HepG2 (cell line): ENCODE data around the gene RIPOR3. TPM values are rescaled to one million over a fixed set of nuclear protein-coding genes. Genes with fewer than 3 reads are reported as not detected.

Source experiments
- ARHGAP35 ChIP-seq: sonication (generic); formaldehyde crosslinking; IDR thresholded peaks from 2 replicates; pipeline ENCODE4 v1.9.0; 2022; ENCODE audit warnings: mild to moderate bottlenecking, inconsistent platforms, moderate library complexity, missing genetic modification reagents, borderline replicate concordance
- EED ChIP-seq: sonication (generic); formaldehyde crosslinking; IDR thresholded peaks from 2 replicates; pipeline ENCODE4 v1.5.0; 2020; ENCODE audit warnings: mild to moderate bottlenecking, missing genetic modification reagents
- FLYWCH1 ChIP-seq: sonication (generic); formaldehyde crosslinking; IDR thresholded peaks from 2 replicates; pipeline ENCODE4 v1.8.1; 2023; ENCODE audit warnings: mild to moderate bottlenecking, missing genetic modification reagents
- MAFK ChIP-seq, 2 experiments: IDR thresholded peaks in 1 of 2; conservative IDR thresholded peaks in 1 of 2; 2 replicates each; pipeline ENCODE4 v1.6.1; 2011; ENCODE audit warnings: improper control_type of control experiment in 2 of 2, low read length in 2 of 2
- MIER2 ChIP-seq: IDR thresholded peaks from 2 replicates; pipeline ENCODE4 v1.6.1; 2016; ENCODE audit warnings: missing biosample characterization, missing genetic modification reagents
- NBN ChIP-seq: fragments of 450-650 bp; conservative IDR thresholded peaks from 2 replicates; pipeline ENCODE4 v1.6.1; 2017
- RBAK ChIP-seq: sonication (generic); formaldehyde crosslinking; IDR thresholded peaks from 2 replicates; pipeline ENCODE4 v1.5.1; 2020; ENCODE audit warnings: mild to moderate bottlenecking, missing genetic modification reagents
- SMAD9 ChIP-seq: sonication (generic); formaldehyde crosslinking; IDR thresholded peaks from 2 replicates; pipeline ENCODE4 v1.5.1; 2020; ENCODE audit warnings: mild to moderate bottlenecking, missing genetic modification reagents
- ZBTB26 ChIP-seq: IDR thresholded peaks from 2 replicates; pipeline ENCODE4 v1.6.1; 2016; ENCODE audit warnings: missing compliant biosample characterization, missing genetic modification reagents, borderline replicate concordance
- ZBTB3 ChIP-seq: sonication (generic); formaldehyde crosslinking; IDR thresholded peaks from 2 replicates; pipeline ENCODE4 v1.4.0; 2020; ENCODE audit warnings: low read depth, mild to moderate bottlenecking, moderate library complexity, missing genetic modification reagents, borderline replicate concordance
- ZC3H13 ChIP-seq: sonication (generic); formaldehyde crosslinking; IDR thresholded peaks from 2 replicates; pipeline ENCODE4 v1.8.1; 2023; ENCODE audit warnings: mild to moderate bottlenecking, missing genetic modification reagents, moderate library complexity
- ZFP41 ChIP-seq: sonication (generic); formaldehyde crosslinking; IDR thresholded peaks from 2 replicates; pipeline ENCODE4 v1.4.0; 2020; ENCODE audit warnings: mild to moderate bottlenecking, missing genetic modification reagents, borderline replicate concordance
- ZNF124 ChIP-seq: sonication (generic); formaldehyde crosslinking; IDR thresholded peaks from 2 replicates; pipeline ENCODE4 v1.4.0; 2020; ENCODE audit warnings: missing genetic modification reagents
- ZNF3 ChIP-seq: IDR thresholded peaks from 2 replicates; pipeline ENCODE4 v1.7.0; 2017; ENCODE audit warnings: inconsistent platforms
- ZNF550 ChIP-seq: sonication (generic); formaldehyde crosslinking; IDR thresholded peaks from 2 replicates; pipeline ENCODE4 v1.4.0; 2020; ENCODE audit warnings: mild to moderate bottlenecking, missing genetic modification reagents, borderline replicate concordance
- ZNF687 ChIP-seq: sonication (generic); formaldehyde crosslinking; IDR thresholded peaks from 2 replicates; pipeline ENCODE4 v1.5.1; 2020; ENCODE audit warnings: mild to moderate bottlenecking, missing genetic modification reagents, moderate library complexity
- ZSCAN22 ChIP-seq: sonication (generic); formaldehyde crosslinking; IDR thresholded peaks from 2 replicates; pipeline ENCODE4 v1.4.0; 2020; ENCODE audit warnings: mild to moderate bottlenecking, missing genetic modification reagents
- polyA plus RNA-seq, 8 experiments: library from polyadenylated mRNA; depleted of rRNA in 3 of 8; stranded (reverse) in 7 of 8; unstranded in 1 of 8; fragments of >200 nt; fragmentation: Illumina TruSeq in 4 of 8; extraction: Trizol in 4 of 8; gene quantifications; 2 replicates each; pipeline versions ENCODE4 v1.2.1 to v1.2.3, GENCODE V29; 2011 to 2016; ENCODE audit warnings: low read depth in 4 of 8, missing spikeins in 1 of 8, mixed read lengths in 1 of 8; ENCODE audit not compliant: insufficient read depth in 1 of 8
- total RNA-seq, 5 experiments: library from RNA; depleted of rRNA; stranded (reverse); fragments of >200 nt; fragmentation: Illumina TruSeq; extraction: Trizol; gene quantifications; 2 replicates each; pipeline ENCODE4 v1.2.3, GENCODE V29; 2016; ENCODE audit warnings: low read depth in 1 of 5
- TF ChIP-seq, protein P1 (sequence below), 2 experiments: sonication (generic) in 1 of 2; formaldehyde crosslinking in 1 of 2; IDR thresholded peaks; 2 replicates each; pipeline versions ENCODE4 v1.5.1 to v1.6.1; 2011 to 2020; ENCODE audit warnings: borderline replicate concordance in 1 of 2, low read depth in 1 of 2, low read length in 1 of 2, mild to moderate bottlenecking in 1 of 2, missing genetic modification reagents in 1 of 2, moderate library complexity in 1 of 2
- TF ChIP-seq, protein P2 (sequence below): sonication (generic); formaldehyde crosslinking; conservative IDR thresholded peaks from 2 replicates; pipeline ENCODE4 v1.8.0; 2022; ENCODE audit warnings: mild to moderate bottlenecking, moderate library complexity, missing genetic modification reagents

The RIPOR3 gene
- total and polyA plus RNA-seq, 2 of the 13 experiments (the other 11 are each of a cell fraction or from before 2014, with no cell fraction given) = 0.18 TPM; not detected in 1

- TF ChIP-seq ZNF687 = no peak
- 0 out of 2 replicates have a peak, but pooled peaks have one; percentile 31 for TF ChIP-seq ZBTB3 (CRISPR knock-in tag)
- no peak for TF ChIP-seq ZNF124
- TF ChIP-seq ZNF3 (CRISPR knock-in tag) = no peak
- TF ChIP-seq NBN = no peak
- TF ChIP-seq FLYWCH1 (CRISPR knock-in tag) = no peak
- TF ChIP-seq ZBTB26 (CRISPR knock-in tag) = no peak
- no peak for TF ChIP-seq SMAD9 (CRISPR knock-in tag)
- no peak for TF ChIP-seq ZNF550
- TF ChIP-seq ARHGAP35 (CRISPR knock-in tag) = peak; percentile 13; the same call in 1 of the 2 replicates
- TF ChIP-seq EED (CRISPR knock-in tag) = 0 out of 2 replicates have a peak, but pooled peaks have one; percentile 29
- no peak for TF ChIP-seq ZSCAN22 (CRISPR knock-in tag)
- no peak for TF ChIP-seq MIER2 (CRISPR knock-in tag)
- no peak for TF ChIP-seq ZFP41 (CRISPR knock-in tag)
- TF ChIP-seq, protein P1, sequence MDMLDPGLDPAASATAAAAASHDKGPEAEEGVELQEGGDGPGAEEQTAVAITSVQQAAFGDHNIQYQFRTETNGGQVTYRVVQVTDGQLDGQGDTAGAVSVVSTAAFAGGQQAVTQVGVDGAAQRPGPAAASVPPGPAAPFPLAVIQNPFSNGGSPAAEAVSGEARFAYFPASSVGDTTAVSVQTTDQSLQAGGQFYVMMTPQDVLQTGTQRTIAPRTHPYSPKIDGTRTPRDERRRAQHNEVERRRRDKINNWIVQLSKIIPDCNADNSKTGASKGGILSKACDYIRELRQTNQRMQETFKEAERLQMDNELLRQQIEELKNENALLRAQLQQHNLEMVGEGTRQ (IDR thresholded peaks at IDR 0.05; ENCODE audit: low read depth, low read length) = no peak
- TF ChIP-seq, protein P1 (CRISPR knock-in tag; IDR thresholded peaks at IDR 0.05; ENCODE audit: borderline replicate concordance) = no peak
- TF ChIP-seq RBAK (CRISPR knock-in tag) = no peak
- TF ChIP-seq, protein P2, sequence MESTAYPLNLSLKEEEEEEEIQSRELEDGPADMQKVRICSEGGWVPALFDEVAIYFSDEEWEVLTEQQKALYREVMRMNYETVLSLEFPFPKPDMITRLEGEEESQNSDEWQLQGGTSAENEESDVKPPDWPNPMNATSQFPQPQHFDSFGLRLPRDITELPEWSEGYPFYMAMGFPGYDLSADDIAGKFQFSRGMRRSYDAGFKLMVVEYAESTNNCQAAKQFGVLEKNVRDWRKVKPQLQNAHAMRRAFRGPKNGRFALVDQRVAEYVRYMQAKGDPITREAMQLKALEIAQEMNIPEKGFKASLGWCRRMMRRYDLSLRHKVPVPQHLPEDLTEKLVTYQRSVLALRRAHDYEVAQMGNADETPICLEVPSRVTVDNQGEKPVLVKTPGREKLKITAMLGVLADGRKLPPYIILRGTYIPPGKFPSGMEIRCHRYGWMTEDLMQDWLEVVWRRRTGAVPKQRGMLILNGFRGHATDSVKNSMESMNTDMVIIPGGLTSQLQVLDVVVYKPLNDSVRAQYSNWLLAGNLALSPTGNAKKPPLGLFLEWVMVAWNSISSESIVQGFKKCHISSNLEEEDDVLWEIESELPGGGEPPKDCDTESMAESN (CRISPR knock-in tag) = 0 out of 2 replicates have a peak, but pooled peaks have one; percentile 13
- 0 out of 2 replicates have a peak, but pooled peaks have one; percentile 17 for TF ChIP-seq ZC3H13 (CRISPR knock-in tag)
- TF ChIP-seq MAFK (conservative IDR thresholded peaks at IDR 0.05 in 1 of 2, IDR thresholded peaks at IDR 0.05 in 1 of 2; ENCODE audit: low read length in 2 of 2) = no peak
Observed at GRCh38 chr20:50729901-50730764, 38.8 kb upstream of the RIPOR3 start (continued).
